Endothelial cell of umbilical vein (primary cell): Measurements from ENCODE around the gene ZNF688.

Experiments used
- EZH2 ChIP-seq: IDR thresholded peaks from 2 replicates; pipeline ENCODE4 v1.6.1; 2012; ENCODE audit warnings: borderline replicate concordance, low read depth, mild to moderate bottlenecking, moderate library complexity, low read length, inconsistent platforms; ENCODE audit not compliant: severe bottlenecking
- FOS ChIP-seq: IDR thresholded peaks from 2 replicates; pipeline ENCODE4 v1.6.1; 2011; ENCODE audit warnings: mild to moderate bottlenecking, low read length, moderate library complexity, borderline replicate concordance; ENCODE audit not compliant: insufficient read depth
- GATA2 ChIP-seq: IDR thresholded peaks from 2 replicates; pipeline ENCODE4 v1.7.0; 2011; ENCODE audit warnings: low read depth, mild to moderate bottlenecking, moderate library complexity, mixed read lengths, low read length; ENCODE audit not compliant: insufficient read length, insufficient read depth
- JUN ChIP-seq: IDR thresholded peaks from 2 replicates; pipeline ENCODE4 v1.6.1; 2011; ENCODE audit warnings: borderline replicate concordance, low read depth; ENCODE audit not compliant: insufficient read length, insufficient read depth
- MYC ChIP-seq: IDR thresholded peaks from one replicate; pipeline ENCODE4 v1.6.1; 2011; ENCODE audit warnings: mild to moderate bottlenecking, low read depth, low read length
- POLR2A ChIP-seq: IDR thresholded peaks from 2 replicates; pipeline ENCODE4 v1.6.1; 2012; ENCODE audit warnings: low read depth, mild to moderate bottlenecking, control low read depth, low read length
- POLR2AphosphoS5 ChIP-seq: IDR thresholded peaks from 2 replicates; pipeline ENCODE4 v1.6.1; 2012; ENCODE audit warnings: low read depth, mild to moderate bottlenecking, control low read depth, low read length, moderate library complexity; ENCODE audit not compliant: insufficient read depth
- TF ChIP-seq, protein P1 (sequence below), 2 donors: IDR thresholded peaks; 1 replicate in 1 of 2; 2 replicates in 1 of 2; pipeline ENCODE4 v1.5.1; 2011; ENCODE audit warnings: low read length in 2 of 2, mild to moderate bottlenecking in 2 of 2, moderate library complexity in 2 of 2, control low read depth in 1 of 2, inconsistent platforms in 1 of 2, low read depth in 1 of 2; ENCODE audit not compliant: insufficient read depth in 1 of 2; ENCODE audit errors: extremely low read depth in 1 of 2
- TF ChIP-seq, protein P2 (sequence below): IDR thresholded peaks from 2 replicates; pipeline ENCODE4 v1.6.1; 2011; ENCODE audit not compliant: insufficient read depth, insufficient read length

DNA sequence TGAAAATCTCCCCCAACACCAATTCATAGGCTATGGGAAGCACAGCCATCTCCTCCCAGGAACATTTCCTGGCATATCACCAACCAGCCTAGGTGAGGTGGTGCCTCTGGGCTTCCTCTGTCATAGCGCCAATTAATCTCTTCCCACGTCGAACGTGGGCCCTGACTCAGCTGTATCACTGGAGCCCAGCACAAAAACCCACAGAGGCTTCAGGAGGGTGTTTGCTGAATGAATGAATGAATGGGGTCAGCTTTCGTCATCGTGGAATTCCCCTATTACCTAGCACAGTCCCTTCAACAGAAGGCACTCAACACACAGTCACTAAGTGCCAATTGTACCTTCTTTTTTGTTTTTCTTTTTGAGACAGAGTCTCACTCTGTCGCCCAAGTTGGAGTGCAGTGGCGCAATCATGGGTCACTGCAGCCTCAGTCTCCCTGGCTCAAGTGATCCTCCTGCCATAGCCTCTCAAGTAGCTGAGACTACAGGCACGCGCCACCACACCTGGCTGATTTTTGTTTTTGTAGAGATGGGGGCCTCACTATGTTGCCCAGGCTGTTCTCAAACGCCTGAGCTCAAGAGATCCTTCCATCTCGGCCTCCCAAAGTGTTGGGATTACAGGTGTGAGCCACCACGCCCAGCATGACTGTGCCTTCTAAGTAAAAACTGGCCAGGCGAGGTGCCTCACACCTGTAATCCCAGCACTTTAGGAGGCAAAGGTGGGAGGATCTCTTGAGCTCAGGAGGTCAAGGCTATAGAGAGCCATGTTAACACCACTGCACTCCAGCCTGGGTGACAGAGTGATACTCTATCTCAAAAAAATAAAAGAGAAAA, 4.1 kb downstream of the ZNF688 start:
- TF ChIP-seq FOS (no peak), JUN (no peak), POLR2AphosphoS5 (no peak), POLR2A (no peak), EZH2 (no peak), MYC (no peak), GATA2 (no peak)
- TF ChIP-seq, protein P1, sequence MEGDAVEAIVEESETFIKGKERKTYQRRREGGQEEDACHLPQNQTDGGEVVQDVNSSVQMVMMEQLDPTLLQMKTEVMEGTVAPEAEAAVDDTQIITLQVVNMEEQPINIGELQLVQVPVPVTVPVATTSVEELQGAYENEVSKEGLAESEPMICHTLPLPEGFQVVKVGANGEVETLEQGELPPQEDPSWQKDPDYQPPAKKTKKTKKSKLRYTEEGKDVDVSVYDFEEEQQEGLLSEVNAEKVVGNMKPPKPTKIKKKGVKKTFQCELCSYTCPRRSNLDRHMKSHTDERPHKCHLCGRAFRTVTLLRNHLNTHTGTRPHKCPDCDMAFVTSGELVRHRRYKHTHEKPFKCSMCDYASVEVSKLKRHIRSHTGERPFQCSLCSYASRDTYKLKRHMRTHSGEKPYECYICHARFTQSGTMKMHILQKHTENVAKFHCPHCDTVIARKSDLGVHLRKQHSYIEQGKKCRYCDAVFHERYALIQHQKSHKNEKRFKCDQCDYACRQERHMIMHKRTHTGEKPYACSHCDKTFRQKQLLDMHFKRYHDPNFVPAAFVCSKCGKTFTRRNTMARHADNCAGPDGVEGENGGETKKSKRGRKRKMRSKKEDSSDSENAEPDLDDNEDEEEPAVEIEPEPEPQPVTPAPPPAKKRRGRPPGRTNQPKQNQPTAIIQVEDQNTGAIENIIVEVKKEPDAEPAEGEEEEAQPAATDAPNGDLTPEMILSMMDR (IDR thresholded peaks at IDR 0.05; ENCODE audit: extremely low read depth in 1 of 2, insufficient read depth in 1 of 2, low read depth in 1 of 2, low read length in 2 of 2), result no peak
- TF ChIP-seq, protein P2, sequence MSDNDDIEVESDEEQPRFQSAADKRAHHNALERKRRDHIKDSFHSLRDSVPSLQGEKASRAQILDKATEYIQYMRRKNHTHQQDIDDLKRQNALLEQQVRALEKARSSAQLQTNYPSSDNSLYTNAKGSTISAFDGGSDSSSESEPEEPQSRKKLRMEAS, result no peak
